K562 (cell line): ENCODE data around the gene ADORA2A. TPM values are rescaled to one million over a fixed set of nuclear protein-coding genes. Genes with fewer than 3 reads are reported as not detected.

Source experiments
- ATAC-seq: fragments of 200-7000 bp; cut with Tn5 transposase; 3 replicates; pipeline ENCODE4 v1.9.1; 2020; ENCODE audit warnings: moderate library complexity
- BruUV-seq: library from RNA; stranded (reverse); fragments of 400-500 nt; replicated peaks from 2 replicates; lab custom pipeline; 2021; lab: Mats Ljungman, UMichigan
- CTCF ChIA-PET: fragments of 300-600 bp; formaldehyde crosslinking; extraction: SDS; loops from one replicate; lab custom pipeline; 2021; ENCODE audit warnings: low intra/inter-chr PET ratio; lab: Yijun Ruan, JAX
- POLR2A ChIA-PET: fragments of 300-600, 350-650 bp; sonication (Branson Sonifier 250); formaldehyde crosslinking; extraction: SDS; loops from one replicate; lab custom pipeline; 2021; ENCODE audit warnings: antibody characterized with exemption, inconsistent platforms; lab: Yijun Ruan, JAX
- DNase-seq, 4 experiments: peaks; one replicate each; pipeline versions ENCODE4 v3.0.0 to v3.0.0-alpha.2; 2011 to 2018; ENCODE audit warnings: low spot score in 3 of 4, mixed read lengths in 3 of 4; ENCODE audit errors: extremely low read depth in 1 of 4
- FAIRE-seq: peaks from 2 replicates; lab custom pipeline; 2011; peaks lifted over from hg19 to GRCh38; lab: Jason Lieb, UNC
- H2AFZ ChIP-seq: 2 replicates; pipeline ENCODE4 v1.6.0; 2011; ENCODE audit warnings: low read depth, low read length, control low read depth, inconsistent platforms
- H3K27ac ChIP-seq: fragments of 200-600 bp; 3 replicates; pipeline ENCODE4 v1.8.0; 2011; ENCODE audit warnings: low read depth, mild to moderate bottlenecking, control low read depth, inconsistent platforms, low read length, moderate library complexity, mixed read lengths; ENCODE audit errors: extremely low read depth
- H3K27me3 ChIP-seq, 2 experiments: fragments of 300-600 bp in 1 of 2; 2 replicates in 1 of 2; 3 replicates in 1 of 2; pipeline versions ENCODE4 v1.6.0 to v1.8.0; 2011; ENCODE audit warnings: inconsistent platforms in 2 of 2, low read length in 2 of 2, mild to moderate bottlenecking in 1 of 2, mixed read lengths in 1 of 2, moderate library complexity in 1 of 2; ENCODE audit not compliant: control insufficient read depth in 2 of 2, insufficient read depth in 2 of 2
- H3K36me3 ChIP-seq: fragments of 300-600 bp; 3 replicates; pipeline ENCODE4 v1.8.0; 2011; ENCODE audit warnings: mild to moderate bottlenecking, low read length, inconsistent platforms; ENCODE audit not compliant: control insufficient read depth, insufficient read depth
- H3K4me1 ChIP-seq, 2 experiments: fragments of 200-600 bp in 1 of 2; replicated peaks in 1 of 2; 2 replicates in 1 of 2; 3 replicates in 1 of 2; pipeline versions ENCODE4 v1.5.1 to v1.8.0; 2011; ENCODE audit warnings: inconsistent platforms in 2 of 2, low read length in 2 of 2, mild to moderate bottlenecking in 1 of 2, mixed read lengths in 1 of 2, moderate library complexity in 1 of 2; ENCODE audit not compliant: control insufficient read depth in 2 of 2, insufficient read depth in 2 of 2
- H3K4me2 ChIP-seq: 2 replicates; pipeline ENCODE4 v1.6.1; 2011; ENCODE audit warnings: low read length, control low read depth, inconsistent platforms, mixed read lengths; ENCODE audit not compliant: insufficient read depth
- H3K4me3 ChIP-seq: fragments of 200-600 bp; sonication (generic), shearing (Covaris generic); 2 replicates; pipeline ENCODE4 v1.5.1; 2016; ENCODE audit warnings: control low read depth, inconsistent platforms
- H3K79me2 ChIP-seq: fragments of 200-600 bp; 3 replicates; pipeline ENCODE4 v1.8.0; 2011; ENCODE audit warnings: low read length, inconsistent platforms; ENCODE audit not compliant: control insufficient read depth, insufficient read depth
- H3K9ac ChIP-seq, 2 experiments: 2 replicates each; pipeline versions ENCODE4 v1.6.0 to v1.6.1; 2011; ENCODE audit warnings: low read depth in 2 of 2, low read length in 2 of 2, control low read depth in 1 of 2, inconsistent platforms in 1 of 2, mild to moderate bottlenecking in 1 of 2, mixed read lengths in 1 of 2; ENCODE audit not compliant: insufficient read depth in 1 of 2
- H3K9me1 ChIP-seq: one replicate; pipeline ENCODE4 v1.6.0; 2011; ENCODE audit warnings: inconsistent platforms, mild to moderate bottlenecking, low read length, moderate library complexity; ENCODE audit not compliant: control insufficient read depth, insufficient read depth
- H3K9me3 ChIP-seq: replicated peaks from 2 replicates; pipeline ENCODE4 v1.5.1; 2011; ENCODE audit warnings: low read depth, low read length, inconsistent platforms; ENCODE audit not compliant: control insufficient read depth, insufficient read depth
- H4K20me1 ChIP-seq: replicated peaks from 2 replicates; pipeline ENCODE4 v1.6.1; 2011; ENCODE audit warnings: low read length, inconsistent platforms, mixed read lengths; ENCODE audit not compliant: control insufficient read depth, insufficient read depth
- ESRRA ChIP-seq: fragments of 450-650 bp; IDR thresholded peaks from 2 replicates; pipeline ENCODE4 v1.6.1; 2014; ENCODE audit warnings: low read depth, mild to moderate bottlenecking, moderate library complexity, borderline replicate concordance
- GABPB1 ChIP-seq: sonication (generic); formaldehyde crosslinking; IDR thresholded peaks from 2 replicates; pipeline ENCODE4 v1.8.0; 2022; ENCODE audit warnings: mild to moderate bottlenecking, missing genetic modification reagents
- HOXB6 ChIP-seq: fragments of 250-450 bp; sonication (Bioruptor Pico); IDR thresholded peaks from 2 replicates; pipeline ENCODE4 v1.5.1; 2022; ENCODE audit warnings: mild to moderate bottlenecking, borderline replicate concordance
- MITF ChIP-seq: IDR thresholded peaks from 2 replicates; pipeline ENCODE4 v1.6.1; 2014; ENCODE audit warnings: antibody characterized with exemption
- RBM15 ChIP-seq: fragments of 200-400 bp; formaldehyde crosslinking; IDR thresholded peaks from 2 replicates; pipeline ENCODE4 v1.6.1; 2018; ENCODE audit warnings: mild to moderate bottlenecking, low read length, moderate library complexity; ENCODE audit not compliant: insufficient read depth
- ZMIZ1 ChIP-seq, 2 experiments: fragments of 150-350 bp in 1 of 2; IDR thresholded peaks; 2 replicates each; pipeline ENCODE4 v1.6.1; 2012 to 2016; ENCODE audit warnings: low read depth in 2 of 2, low read length in 2 of 2, mild to moderate bottlenecking in 1 of 2, moderate library complexity in 1 of 2
- ZNF175 ChIP-seq: fragments of 200-800 bp; sonication (Bioruptor generic); IDR thresholded peaks from 2 replicates; pipeline ENCODE4 v1.6.1; 2016; ENCODE audit warnings: low read depth, mild to moderate bottlenecking, missing genetic modification characterization, missing compliant biosample characterization
- WGBS: fragments of 100-300 bp; shearing (Covaris generic); methylation state at CpG from one replicate; pipeline ENCODE4 v1.1.6; 2016; ENCODE audit warnings: low coverage, mixed read lengths; ENCODE audit not compliant: insufficient coverage; ENCODE audit errors: missing lambda C conversion rate; 5-methylcytosine and 5-hydroxymethylcytosine counted together
- in situ Hi-C: fragments of 300-500 bp; cut with MboI; formaldehyde crosslinking; loops from 4 replicates; pipeline ENCODE4 v1.15.0; 2018; ENCODE audit warnings: inconsistent platforms, mixed read lengths
- intact Hi-C: fragments of 100-400 bp; cut with micrococcal nuclease; formaldehyde crosslinking; loops from 2 replicates; pipeline ENCODE4 v1.14.2; 2022
- polyA plus RNA-seq, 8 experiments: library from polyadenylated mRNA; depleted of rRNA in 4 of 8; stranded (reverse) in 5 of 8; unstranded in 3 of 8; fragments of >200 nt; fragmentation: Nextera tagmentation in 2 of 8; fragmentation: Illumina TruSeq in 1 of 8; extraction: Ambion mirVana in 2 of 8; extraction: Trizol in 1 of 8; gene quantifications; 2 replicates each; pipeline versions ENCODE4 v1.2.1 to v1.2.3, GENCODE V29; 2011 to 2014; ENCODE audit warnings: inconsistent platforms in 1 of 8, missing spikeins in 1 of 8
- total RNA-seq, 7 experiments: library from RNA; depleted of rRNA in 6 of 7; stranded (reverse); fragments of >200 nt in 6 of 7; fragmentation: Illumina TruSeq in 2 of 7; extraction: Trizol in 2 of 7; gene quantifications; 2 replicates each; pipeline versions ENCODE4 v1.2.1 to v1.2.3, GENCODE V29; 2011 to 2021; ENCODE audit warnings: low replicate concordance in 1 of 7

ADORA2A gene
- total and polyA plus RNA-seq, 9 of the 15 experiments (the other 6 are each of a cell fraction or from before 2014, with no cell fraction given) = 0.15 to 2.1 (median 0.66) TPM; not detected in 2

- H3K4me1 ChIP-seq = peaks cover 0 to 27% of the 10 kb centered on the region in 2 experiments; a peak in 2 of 5 replicates
- H2AFZ ChIP-seq = no peak overlapping the region
- ChIA-PET CTCF (interaction anchor here (0.6 to 1.7 kb wide), 3 partner anchors 82 to 354 kb away, joined by 3 to 7 read pairs (median 3); no protein-coding TSS in a partner anchor), POLR2A (interaction anchor here (1.0 to 1.1 kb wide), 2 partner anchors 12 to 46 kb away, joined by 3 read pairs; no protein-coding TSS in a partner anchor)
- H3K27me3 ChIP-seq = peaks cover 0 to 12% of the 10 kb centered on the region in 2 experiments; a peak in 3 of 5 replicates
- BruUV-seq = no TSS peak
- H3K9ac ChIP-seq = no peak overlapping the region
- in situ Hi-C loops = no loop called here
- peaks cover under 1% of the 10 kb centered on the region; the same call in 1 of the 3 replicates for H3K36me3 ChIP-seq
- H4K20me1 ChIP-seq = peaks cover 10% of the 10 kb centered on the region
- no peak overlapping the region for H3K27ac ChIP-seq
- no peak overlapping the region for H3K4me3 ChIP-seq
- no peaks in the 10 kb centered on the region for H3K9me1 ChIP-seq
- H3K4me2 ChIP-seq = no peak overlapping the region
- no peak for DNase-seq
- ATAC-seq = no peak
- WGBS = 11% methylated on average over 7 of the region's 11 CpGs
- no peaks in the 10 kb centered on the region for H3K9me3 ChIP-seq
- TF ChIP-seq MITF (no peak), GABPB1 (CRISPR knock-in tag) (no peak), ZMIZ1 (IDR thresholded peaks at IDR 0.05; ENCODE audit: low read depth in 2 of 2, low read length in 2 of 2) (no peak), ESRRA (no peak), ZNF175 (no peak), RBM15 (no peak), HOXB6 (CRISPR knock-in tag) (no peak)
- intact Hi-C loops = loop anchor here (5.0 kb wide), 2 partner anchors 66 to 81 kb away; no protein-coding TSS in a partner anchor
- no peak for FAIRE-seq
- no peaks in the 10 kb centered on the region for H3K79me2 ChIP-seq
These were observed 6.4 kb upstream of the ADORA2A start for GRCh38 chr22:24420977-24421343.
